ENCODE results near the gene KMT5B.

KMT5B gene

GRCh38 chr11:68118706-68119448 lies 94.2 kb downstream of the KMT5B start:
- no peak for DNase-seq (ENCODE audit: low spot score)

- DNase-seq (ENCODE audit: low spot score): no peak
These were observed 95.1 kb downstream of the KMT5B start for GRCh38 chr11:68117853-68118470.

GRCh38 chr11:68116974-68117373 lies 96.1 kb downstream of the KMT5B start:
- DNase-seq (ENCODE audit: low spot score): no peak

DNA sequence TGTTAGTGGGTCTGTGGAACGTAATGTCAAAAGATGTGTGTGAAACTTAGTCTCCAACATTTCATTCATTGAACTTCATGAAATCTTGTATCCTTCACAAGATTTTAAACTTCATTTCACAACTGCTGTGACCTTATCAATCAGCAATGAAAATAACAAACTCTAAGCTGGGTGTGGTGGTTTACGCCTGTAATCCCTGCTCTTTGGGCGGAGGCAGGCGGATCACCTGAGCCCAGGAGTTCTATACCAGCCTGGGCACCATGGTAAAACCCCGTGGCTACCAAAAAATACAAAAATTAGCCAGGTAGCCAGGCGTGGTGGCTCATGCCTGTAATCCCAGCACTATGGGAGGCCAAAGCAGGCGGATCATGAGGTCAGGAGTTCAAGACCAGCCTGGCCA lies 97.0 kb downstream of the KMT5B start:
- DNase-seq (ENCODE audit: low spot score): no peak

DNA sequence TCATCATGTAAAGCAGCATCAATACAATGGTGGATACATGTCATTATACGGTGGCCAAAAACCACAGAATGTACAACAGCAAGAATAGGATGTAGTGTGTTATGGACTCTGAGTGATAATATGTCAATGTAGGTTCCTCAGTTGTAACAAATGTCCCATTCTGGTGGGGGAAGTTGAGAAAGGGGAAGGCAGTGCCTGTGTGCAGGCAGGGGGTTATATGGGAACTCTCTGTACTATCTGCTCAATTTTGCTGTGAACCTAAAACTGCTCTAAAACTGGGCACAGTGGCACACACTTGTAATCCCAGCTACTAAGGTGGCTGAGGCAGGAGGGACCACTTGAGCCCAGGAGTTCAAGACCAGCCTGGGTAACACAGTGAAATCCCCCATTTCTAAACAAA lies 97.8 kb downstream of the KMT5B start:
- no peak for DNase-seq (ENCODE audit: low spot score)

DNA sequence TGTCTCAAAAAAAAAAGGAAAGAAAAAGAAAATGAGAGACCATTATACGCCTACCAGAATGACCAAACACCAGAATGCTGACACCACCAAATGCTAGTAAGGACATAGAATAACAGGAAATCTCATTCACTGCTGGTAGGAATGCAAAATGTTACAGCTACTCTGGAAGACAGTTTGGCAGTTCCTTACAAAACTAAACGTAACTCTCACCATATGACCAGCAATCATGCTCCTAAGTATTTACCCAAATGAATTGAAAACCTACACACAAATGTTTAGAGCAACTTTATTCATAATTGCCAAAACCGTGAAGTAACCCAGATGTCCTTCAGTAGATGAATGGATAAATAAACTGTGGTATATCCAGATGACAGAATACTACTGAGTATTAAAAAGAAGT lies 99.1 kb downstream of the KMT5B start:
- no peak for DNase-seq (ENCODE audit: low spot score)

- DNase-seq (ENCODE audit: low spot score): no peak
These were observed 105.4 kb downstream of the KMT5B start for GRCh38 chr11:68107689-68108088.

- DNase-seq (ENCODE audit: low spot score): no peak
These were observed 106.7 kb downstream of the KMT5B start for GRCh38 chr11:68106165-68106940.

Measured in GM03348 (cell line).